ENCODE measurements around the gene ARRDC2.

DNA sequence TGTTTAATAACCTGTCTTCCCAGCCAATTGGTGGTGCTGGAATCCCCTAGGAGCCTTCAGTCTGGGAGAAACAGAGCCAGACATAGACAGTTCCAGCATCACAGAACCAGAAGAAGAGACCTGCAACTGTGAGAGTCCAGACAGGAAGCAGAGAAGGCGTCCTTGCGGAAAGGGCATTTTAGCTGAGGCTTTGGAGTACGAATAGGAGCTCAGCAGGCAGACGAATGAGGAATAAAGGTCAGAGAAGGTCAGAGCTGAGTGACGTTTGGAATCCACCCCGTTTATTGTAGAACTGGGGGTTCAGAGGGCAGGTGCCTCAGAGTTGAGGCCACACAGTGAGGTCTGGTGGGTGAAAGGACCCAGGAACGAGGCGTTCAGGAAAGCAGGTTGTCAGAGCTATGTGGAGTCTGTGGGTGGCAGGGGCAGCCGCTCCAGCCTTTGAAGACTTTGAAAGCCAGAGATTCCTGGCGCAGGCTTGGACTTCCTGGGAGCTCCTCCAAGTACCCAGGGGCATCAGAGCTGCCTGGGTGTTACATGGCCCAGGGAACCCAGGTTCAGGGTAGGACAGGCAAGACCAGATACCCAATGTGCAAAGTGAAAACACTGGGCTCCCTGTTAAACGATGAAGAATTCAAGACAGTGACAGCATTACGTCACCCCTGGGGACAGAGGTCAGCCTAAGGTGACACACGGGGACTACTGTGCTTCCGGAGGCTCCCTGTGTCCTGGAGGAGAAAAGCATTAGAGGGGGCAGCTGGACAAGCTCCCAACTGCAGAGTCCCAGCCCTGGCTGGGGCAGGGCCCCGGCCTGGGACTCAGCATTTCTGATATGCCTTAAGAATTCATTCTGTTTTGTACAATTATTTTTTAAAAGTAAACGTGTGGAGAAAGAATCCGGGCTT, 5.5 kb downstream of the ARRDC2 start:
- no peak for TF ChIP-seq NRF1 (conservative IDR thresholded peaks at IDR 0.05; ENCODE audit: low read depth, low read length)
- TF ChIP-seq HDAC2 (IDR thresholded peaks at IDR 0.05) = no peak
- TF ChIP-seq, protein P1, sequence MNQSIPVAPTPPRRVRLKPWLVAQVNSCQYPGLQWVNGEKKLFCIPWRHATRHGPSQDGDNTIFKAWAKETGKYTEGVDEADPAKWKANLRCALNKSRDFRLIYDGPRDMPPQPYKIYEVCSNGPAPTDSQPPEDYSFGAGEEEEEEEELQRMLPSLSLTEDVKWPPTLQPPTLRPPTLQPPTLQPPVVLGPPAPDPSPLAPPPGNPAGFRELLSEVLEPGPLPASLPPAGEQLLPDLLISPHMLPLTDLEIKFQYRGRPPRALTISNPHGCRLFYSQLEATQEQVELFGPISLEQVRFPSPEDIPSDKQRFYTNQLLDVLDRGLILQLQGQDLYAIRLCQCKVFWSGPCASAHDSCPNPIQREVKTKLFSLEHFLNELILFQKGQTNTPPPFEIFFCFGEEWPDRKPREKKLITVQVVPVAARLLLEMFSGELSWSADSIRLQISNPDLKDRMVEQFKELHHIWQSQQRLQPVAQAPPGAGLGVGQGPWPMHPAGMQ (IDR thresholded peaks at IDR 0.05; ENCODE audit: borderline replicate concordance) = no peak
- TF ChIP-seq, protein P2, sequence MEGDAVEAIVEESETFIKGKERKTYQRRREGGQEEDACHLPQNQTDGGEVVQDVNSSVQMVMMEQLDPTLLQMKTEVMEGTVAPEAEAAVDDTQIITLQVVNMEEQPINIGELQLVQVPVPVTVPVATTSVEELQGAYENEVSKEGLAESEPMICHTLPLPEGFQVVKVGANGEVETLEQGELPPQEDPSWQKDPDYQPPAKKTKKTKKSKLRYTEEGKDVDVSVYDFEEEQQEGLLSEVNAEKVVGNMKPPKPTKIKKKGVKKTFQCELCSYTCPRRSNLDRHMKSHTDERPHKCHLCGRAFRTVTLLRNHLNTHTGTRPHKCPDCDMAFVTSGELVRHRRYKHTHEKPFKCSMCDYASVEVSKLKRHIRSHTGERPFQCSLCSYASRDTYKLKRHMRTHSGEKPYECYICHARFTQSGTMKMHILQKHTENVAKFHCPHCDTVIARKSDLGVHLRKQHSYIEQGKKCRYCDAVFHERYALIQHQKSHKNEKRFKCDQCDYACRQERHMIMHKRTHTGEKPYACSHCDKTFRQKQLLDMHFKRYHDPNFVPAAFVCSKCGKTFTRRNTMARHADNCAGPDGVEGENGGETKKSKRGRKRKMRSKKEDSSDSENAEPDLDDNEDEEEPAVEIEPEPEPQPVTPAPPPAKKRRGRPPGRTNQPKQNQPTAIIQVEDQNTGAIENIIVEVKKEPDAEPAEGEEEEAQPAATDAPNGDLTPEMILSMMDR (IDR thresholded peaks at IDR 0.05 in 2 of 3, conservative IDR thresholded peaks at IDR 0.05 in 1 of 3; ENCODE audit: control insufficient read depth in 2 of 3, extremely low read depth in 1 of 3, insufficient read depth in 1 of 3, low read depth in 3 of 3, low read length in 3 of 3) = no peak
- no peak for TF ChIP-seq EP300 (IDR thresholded peaks at IDR 0.05; ENCODE audit: borderline replicate concordance in 1 of 2, control insufficient read depth in 1 of 2, low read depth in 2 of 2, low read length in 2 of 2)
- no peak for TF ChIP-seq POLR2A (IDR thresholded peaks at IDR 0.05; ENCODE audit: low read depth, low read length)
- no peak for TF ChIP-seq NFYA (IDR thresholded peaks at IDR 0.05; ENCODE audit: borderline replicate concordance, low read depth, low read length)
- TF ChIP-seq FOXK2 (IDR thresholded peaks at IDR 0.05) = no peak
- TF ChIP-seq ZNF384 (IDR thresholded peaks at IDR 0.05; ENCODE audit: borderline replicate concordance, low read depth, low read length) = no peak
- no peak for TF ChIP-seq EZH2 (IDR thresholded peaks at IDR 0.05; ENCODE audit: borderline replicate concordance, control insufficient read depth, low read depth, low read length)
- no peak for TF ChIP-seq YY1 (IDR thresholded peaks at IDR 0.05; ENCODE audit: low read depth, low read length)
- TF ChIP-seq, protein P3, sequence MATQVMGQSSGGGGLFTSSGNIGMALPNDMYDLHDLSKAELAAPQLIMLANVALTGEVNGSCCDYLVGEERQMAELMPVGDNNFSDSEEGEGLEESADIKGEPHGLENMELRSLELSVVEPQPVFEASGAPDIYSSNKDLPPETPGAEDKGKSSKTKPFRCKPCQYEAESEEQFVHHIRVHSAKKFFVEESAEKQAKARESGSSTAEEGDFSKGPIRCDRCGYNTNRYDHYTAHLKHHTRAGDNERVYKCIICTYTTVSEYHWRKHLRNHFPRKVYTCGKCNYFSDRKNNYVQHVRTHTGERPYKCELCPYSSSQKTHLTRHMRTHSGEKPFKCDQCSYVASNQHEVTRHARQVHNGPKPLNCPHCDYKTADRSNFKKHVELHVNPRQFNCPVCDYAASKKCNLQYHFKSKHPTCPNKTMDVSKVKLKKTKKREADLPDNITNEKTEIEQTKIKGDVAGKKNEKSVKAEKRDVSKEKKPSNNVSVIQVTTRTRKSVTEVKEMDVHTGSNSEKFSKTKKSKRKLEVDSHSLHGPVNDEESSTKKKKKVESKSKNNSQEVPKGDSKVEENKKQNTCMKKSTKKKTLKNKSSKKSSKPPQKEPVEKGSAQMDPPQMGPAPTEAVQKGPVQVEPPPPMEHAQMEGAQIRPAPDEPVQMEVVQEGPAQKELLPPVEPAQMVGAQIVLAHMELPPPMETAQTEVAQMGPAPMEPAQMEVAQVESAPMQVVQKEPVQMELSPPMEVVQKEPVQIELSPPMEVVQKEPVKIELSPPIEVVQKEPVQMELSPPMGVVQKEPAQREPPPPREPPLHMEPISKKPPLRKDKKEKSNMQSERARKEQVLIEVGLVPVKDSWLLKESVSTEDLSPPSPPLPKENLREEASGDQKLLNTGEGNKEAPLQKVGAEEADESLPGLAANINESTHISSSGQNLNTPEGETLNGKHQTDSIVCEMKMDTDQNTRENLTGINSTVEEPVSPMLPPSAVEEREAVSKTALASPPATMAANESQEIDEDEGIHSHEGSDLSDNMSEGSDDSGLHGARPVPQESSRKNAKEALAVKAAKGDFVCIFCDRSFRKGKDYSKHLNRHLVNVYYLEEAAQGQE (IDR thresholded peaks at IDR 0.05; ENCODE audit: low read depth, low read length) = no peak
- no peak for TF ChIP-seq POLR2AphosphoS5 (IDR thresholded peaks at IDR 0.05; ENCODE audit: low read length)
- no peak for TF ChIP-seq NR2C2 (IDR thresholded peaks at IDR 0.05; ENCODE audit: borderline replicate concordance, control insufficient read depth, insufficient read length, low read depth)

All from GM12878 (cell line).